Activated CD4-positive, alpha-beta T cell treated with anti-CD3 and anti-CD28 coated beads, Interleukin-2, amount 50 U/mL, for 24 hours (primary cell): Measurements from ENCODE around the gene CHCHD1.
"Not testable (repeated sequence)": the region's sequence is repeated elsewhere in the genome, so short reads cannot be mapped to it uniquely, and the experiment has no call there.

Experiments
- DNase-seq, 2 donors: peaks; one replicate each; pipeline ENCODE4 v3.0.0-alpha.2; 2020; ENCODE audit warnings: low read depth in 1 of 2, low spot score in 1 of 2

CHCHD1 gene

DNA sequence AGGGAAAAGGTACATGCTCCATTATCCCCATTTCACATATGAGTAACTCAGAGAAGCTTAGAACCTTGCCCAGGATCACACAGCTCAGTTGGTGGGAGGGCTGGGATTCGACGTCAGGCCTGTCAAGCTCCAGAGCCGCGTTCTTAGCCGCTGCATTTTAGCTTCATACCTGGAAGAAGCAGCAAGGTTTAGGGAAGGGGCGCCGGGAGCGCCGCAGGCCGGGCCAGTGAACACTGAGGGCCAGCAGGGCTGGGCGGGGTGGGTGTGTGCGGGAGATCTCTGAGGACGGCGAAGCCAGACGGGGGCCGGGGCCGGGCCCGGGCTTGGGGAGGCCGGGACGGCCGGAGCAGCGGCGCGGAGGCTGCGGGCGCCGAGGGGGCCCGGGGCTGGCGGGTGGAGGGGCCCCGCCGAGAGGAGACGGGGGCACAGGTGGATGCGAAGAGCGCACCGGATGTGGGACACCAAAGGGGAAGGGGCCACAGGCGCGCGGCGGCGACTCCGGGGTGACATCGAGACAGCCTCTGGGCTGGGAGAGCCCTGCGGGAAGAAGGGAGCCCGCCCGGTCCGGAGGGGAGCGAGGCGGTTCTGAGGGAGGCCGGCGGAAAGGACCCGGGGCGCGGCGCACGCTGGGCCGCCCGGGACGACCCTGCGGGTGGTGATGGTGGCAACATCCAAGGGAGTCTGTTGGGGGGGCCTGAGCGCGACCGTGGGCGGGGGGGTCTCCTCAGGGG, 29.1 kb downstream of the CHCHD1 start:
- peak in 1 of 2 donors; percentile 25 for DNase-seq

- no peak for DNase-seq
Measured at GRCh38 chr10:73812657-73813056, 30.8 kb downstream of the CHCHD1 start.

GRCh38 chr10:73813333-73813732, 31.5 kb downstream of the CHCHD1 start:
- no peak for DNase-seq

DNA sequence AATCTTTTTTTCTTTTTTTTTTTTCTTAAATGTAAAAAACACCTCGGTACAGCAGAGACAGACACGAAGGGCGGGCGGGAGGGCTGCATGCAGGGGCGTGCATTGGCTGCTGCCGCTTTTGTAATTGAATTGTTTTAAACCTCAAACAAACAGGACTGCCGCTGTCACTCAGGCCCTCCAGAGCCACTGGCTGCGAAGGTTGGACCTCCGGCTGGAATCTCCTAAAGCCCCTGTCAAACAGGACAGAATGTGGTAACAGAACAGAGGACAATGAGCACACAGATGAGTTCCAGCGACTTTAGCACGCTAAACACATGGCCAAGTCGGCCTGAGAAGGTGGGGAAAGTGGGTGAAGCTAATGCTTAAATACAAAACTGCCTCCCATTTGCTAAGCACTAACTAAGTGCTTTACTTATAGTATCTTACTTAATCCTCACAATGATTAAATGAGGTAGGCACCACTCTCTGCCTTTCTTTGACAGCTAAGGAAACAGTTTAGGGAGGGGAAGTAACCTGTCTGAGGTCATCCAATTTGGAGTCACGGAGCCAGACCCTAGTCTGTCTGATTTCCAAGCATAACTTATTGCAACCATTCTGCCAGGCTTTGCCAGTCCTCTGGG, 32.5 kb downstream of the CHCHD1 start:
- no peak for DNase-seq

GRCh38 chr10:73814896-73815718, 33.3 kb downstream of the CHCHD1 start:
- no peak for DNase-seq

DNA sequence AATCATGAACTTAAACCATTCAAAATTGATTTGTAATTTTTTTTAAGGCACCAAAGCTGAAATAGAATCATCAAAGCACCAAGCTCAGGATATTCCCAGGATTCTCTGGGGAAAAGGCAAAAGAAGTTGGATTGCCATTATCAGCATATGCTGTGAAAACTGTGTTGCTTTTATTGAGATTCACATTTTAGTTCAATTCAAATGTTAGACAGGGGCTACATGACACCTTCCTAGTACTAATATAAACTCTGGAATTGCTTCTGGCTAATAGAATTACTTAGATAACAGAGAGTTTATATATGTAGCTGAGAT, 33.8 kb downstream of the CHCHD1 start:
- no peak for DNase-seq

GRCh38 chr10:73816917-73817729, 35.3 kb downstream of the CHCHD1 start:
- no peak for DNase-seq

DNA sequence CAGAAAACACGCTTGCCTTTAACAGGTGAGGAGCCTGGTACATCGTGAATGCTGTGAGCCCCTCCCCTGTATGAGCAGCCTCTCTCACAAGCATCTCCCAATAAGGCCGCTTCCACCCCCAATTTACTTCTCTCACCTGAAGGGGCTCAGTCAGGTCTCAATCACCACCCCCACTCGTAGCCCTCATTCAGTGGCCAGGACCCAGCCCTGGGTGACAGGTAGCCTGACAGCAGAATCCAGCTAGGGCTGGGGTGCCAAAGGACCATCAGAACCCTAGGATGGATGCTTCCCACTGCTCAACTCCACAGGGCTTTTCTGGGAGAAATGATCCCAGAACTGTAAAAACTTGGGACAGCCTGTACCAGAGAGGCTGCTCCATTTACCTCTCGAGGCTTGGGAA, 36.0 kb downstream of the CHCHD1 start:
- no peak for DNase-seq

- no peak for DNase-seq
Measured at GRCh38 chr10:73818402-73818801, 36.6 kb downstream of the CHCHD1 start.

GRCh38 chr10:73819081-73819480, 37.2 kb downstream of the CHCHD1 start:
- DNase-seq: no peak

DNA sequence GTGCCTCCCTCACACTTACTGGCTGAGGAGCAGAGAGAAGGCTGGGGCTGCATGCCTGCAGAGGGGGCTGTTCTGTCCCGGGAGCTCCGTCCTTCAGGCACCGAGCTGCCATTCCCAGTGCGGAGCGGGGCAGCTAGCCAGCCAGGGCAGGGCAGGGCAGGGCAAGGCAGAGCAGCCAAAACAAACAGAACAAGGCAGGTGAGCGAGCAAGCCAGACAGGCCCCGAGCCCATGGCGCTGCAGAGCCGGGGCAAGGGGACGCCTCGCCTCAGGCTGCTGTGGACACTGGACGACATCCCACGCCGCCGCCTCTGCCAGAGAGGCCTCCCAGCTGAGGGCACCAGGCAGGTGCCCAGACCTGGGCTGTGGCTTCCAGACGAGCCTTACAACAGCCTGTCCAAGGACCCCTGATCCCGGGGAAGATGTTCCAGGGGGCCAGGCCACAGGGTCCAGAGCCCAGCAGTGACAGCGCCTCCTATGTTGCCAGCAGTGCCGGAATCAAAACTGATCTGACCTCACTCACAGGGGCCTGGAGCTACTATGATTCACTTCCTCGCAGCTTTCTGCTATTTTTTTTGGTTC, 37.8 kb downstream of the CHCHD1 start:
- no peak for DNase-seq

- DNase-seq: no peak
Measured at GRCh38 chr10:73823391-73823790, 41.5 kb downstream of the CHCHD1 start.

DNA sequence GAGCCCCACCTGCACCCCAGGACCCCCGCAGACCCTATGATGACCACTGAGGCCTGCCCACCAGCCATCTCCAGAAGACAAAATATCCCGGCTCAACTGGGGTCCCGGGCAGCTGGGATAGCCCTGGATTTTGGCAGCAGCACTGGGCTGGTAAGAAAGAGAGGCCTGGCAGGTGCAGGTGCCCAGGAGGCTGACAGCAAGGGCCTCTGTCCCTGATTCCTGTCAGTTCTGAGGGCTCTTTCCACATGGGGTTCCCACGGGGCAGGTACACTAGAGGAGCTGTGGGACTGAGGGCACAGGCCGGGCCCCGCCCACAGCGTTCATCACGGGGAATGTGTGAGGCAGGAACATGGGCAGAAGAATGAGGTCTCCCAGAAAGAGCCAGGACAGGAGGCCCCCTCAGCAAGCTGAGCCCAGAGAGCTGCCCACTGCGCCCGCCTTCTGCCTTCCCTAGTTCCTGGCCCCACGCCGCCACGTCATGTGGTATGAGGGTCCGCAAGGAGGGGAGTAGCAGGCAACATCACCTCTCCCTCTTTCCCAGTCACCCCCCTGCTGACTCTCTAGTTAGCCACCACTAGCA, 42.4 kb downstream of the CHCHD1 start:
- no peak for DNase-seq

DNA sequence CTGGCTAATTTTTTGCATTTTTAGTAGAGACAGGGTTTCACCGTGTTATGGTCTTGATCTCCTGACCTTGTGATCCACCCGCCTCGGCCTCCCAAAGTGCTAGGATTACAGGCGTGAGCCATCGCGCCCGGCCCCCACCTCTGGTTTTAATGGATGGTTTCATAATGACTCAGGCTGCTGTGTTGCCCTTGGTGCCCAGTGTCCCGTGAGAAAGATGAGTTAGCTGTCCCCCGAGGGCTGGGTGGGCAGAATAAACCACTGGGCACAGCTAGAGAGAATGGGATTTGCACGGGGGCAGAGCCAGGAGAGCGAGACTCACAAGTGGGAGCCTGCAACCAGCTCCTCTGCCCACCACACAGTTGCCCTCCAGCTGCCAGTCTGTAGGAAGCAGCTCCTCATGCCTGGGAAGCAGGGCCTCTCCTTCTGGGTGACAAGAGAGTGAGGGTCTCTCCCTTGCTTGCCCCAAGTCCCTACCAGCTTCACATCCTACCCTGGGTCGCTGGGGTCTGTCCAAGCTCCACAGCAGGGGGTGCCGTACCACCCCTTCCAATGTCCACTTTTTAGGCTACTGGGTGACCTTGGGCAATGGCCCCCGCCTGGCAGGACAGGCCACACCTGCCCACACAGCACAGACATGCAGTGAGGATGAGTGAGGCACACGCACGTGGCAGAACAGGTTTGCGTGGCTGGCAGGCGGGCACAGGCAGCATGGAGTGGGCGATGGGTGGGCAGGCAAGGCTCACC, 45.7 kb downstream of the CHCHD1 start:
- no peak for DNase-seq

DNA sequence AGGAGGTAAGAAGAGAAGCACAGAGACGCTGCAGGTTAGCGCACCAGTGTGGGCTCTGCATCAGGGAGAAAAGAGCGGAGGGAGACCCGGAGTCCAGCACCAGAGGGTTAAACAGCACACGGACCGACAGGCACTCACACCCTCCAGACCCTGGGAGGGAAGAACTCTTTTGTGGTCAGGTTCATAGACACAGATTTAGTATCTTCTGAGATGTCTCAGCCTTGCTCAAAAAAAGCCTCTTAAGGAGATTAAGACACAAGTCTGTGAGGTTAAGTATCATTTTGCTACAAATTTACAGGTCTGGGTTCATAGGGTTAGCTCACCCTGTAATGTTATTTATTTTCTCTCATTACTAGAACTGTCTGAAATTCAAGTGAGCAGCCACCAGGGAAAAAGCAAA, 46.3 kb downstream of the CHCHD1 start:
- no peak for DNase-seq

- not testable (repeated sequence) for DNase-seq
Measured at GRCh38 chr10:73829090-73829489, 47.2 kb downstream of the CHCHD1 start.
